ENCODE data around the gene RXRA.

- no peak for TF ChIP-seq CTCF (IDR thresholded peaks at IDR 0.05)
- TF ChIP-seq POLR2A (IDR thresholded peaks at IDR 0.05) = no peak
These were observed 31.8 kb upstream of the RXRA start for GRCh38 chr9:134294153-134295071.
